Ishikawa (cell line): ENCODE measurements around the gene TSPEAR.

Experiments
- CEBPB ChIP-seq: IDR thresholded peaks from 2 replicates; pipeline ENCODE4 v1.6.1; 2012
- CREB1 ChIP-seq: IDR thresholded peaks from 2 replicates; pipeline ENCODE4 v1.6.1; 2012; ENCODE audit warnings: low read depth
- EP300 ChIP-seq: IDR thresholded peaks from 2 replicates; pipeline ENCODE4 v1.6.1; 2012; ENCODE audit warnings: borderline replicate concordance
- MAX ChIP-seq: IDR thresholded peaks from 2 replicates; pipeline ENCODE4 v1.6.1; 2012
- NFIC ChIP-seq: IDR thresholded peaks from 2 replicates; pipeline ENCODE4 v1.6.1; 2012
- RAD21 ChIP-seq: IDR thresholded peaks from 2 replicates; pipeline ENCODE4 v1.6.1; 2012; ENCODE audit warnings: low read depth
- REST ChIP-seq: IDR thresholded peaks from 2 replicates; pipeline ENCODE4 v1.6.1; 2012; ENCODE audit warnings: low read depth, mild to moderate bottlenecking
- TAF1 ChIP-seq: IDR thresholded peaks from 2 replicates; pipeline ENCODE4 v1.6.1; 2012; ENCODE audit warnings: low read depth, mild to moderate bottlenecking
- TCF12 ChIP-seq: IDR thresholded peaks from 2 replicates; pipeline ENCODE4 v1.6.1; 2012; ENCODE audit warnings: low read depth
- TEAD4 ChIP-seq: IDR thresholded peaks from 2 replicates; pipeline ENCODE4 v1.6.1; 2012
- YY1 ChIP-seq: IDR thresholded peaks from 2 replicates; pipeline ENCODE4 v1.6.1; 2012; ENCODE audit warnings: low read depth
- TF ChIP-seq, protein P1 (sequence below): IDR thresholded peaks from 2 replicates; pipeline ENCODE4 v1.6.1; 2012

DNA sequence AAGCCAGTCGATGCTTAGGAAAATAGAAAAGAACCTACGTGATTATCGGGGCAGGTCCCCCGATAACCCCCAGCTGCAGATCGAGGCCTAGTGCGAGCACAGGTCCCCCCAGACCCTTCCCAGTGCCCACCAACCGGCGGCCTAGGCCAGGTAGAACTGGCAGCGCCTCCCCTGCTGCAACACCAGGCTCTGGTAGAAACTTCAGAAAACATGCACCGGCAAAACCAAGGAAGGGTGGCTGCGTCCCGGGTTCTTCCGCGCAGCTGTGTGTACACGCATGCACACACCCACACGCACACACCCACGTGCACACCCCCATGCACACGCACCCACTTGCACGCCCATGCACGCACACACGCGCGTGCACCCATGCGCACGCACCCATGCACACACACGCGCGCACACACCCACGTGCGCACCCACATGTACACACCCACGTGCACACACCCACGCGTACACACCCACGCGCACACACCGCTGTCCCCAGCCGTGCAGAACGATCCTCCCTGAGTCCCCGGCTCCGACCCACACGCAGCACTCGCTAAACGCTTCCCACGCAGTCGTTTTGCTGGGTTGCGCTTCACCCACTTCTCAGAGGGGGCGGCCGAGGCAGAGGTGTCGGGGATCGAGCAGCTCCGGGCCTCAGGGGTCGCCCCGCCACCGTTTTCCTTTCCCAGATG, 5.2 kb downstream of the TSPEAR start:
- TF ChIP-seq RAD21 = no peak
- TF ChIP-seq CEBPB = no peak
- no peak for TF ChIP-seq TEAD4
- TF ChIP-seq YY1 = no peak
- no peak for TF ChIP-seq TCF12
- TF ChIP-seq, protein P1, sequence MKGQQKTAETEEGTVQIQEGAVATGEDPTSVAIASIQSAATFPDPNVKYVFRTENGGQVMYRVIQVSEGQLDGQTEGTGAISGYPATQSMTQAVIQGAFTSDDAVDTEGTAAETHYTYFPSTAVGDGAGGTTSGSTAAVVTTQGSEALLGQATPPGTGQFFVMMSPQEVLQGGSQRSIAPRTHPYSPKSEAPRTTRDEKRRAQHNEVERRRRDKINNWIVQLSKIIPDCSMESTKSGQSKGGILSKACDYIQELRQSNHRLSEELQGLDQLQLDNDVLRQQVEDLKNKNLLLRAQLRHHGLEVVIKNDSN = no peak
- TF ChIP-seq MAX = no peak
- TF ChIP-seq CREB1 = no peak
- TF ChIP-seq REST = no peak
- TF ChIP-seq EP300 = no peak
- no peak for TF ChIP-seq NFIC
- no peak for TF ChIP-seq TAF1
